HepG2 (cell line): ENCODE measurements around the gene BABAM1. TPM values are rescaled to one million over a fixed set of nuclear protein-coding genes. Genes with fewer than 3 reads are reported as not detected.
A peak's percentile ranks its signal among the peaks of the same experiment; 100 is the strongest.

Experiments
- BCLAF1 ChIP-seq: fragments of 450-650 bp; IDR thresholded peaks from 2 replicates; pipeline ENCODE4 v1.6.1; 2017; ENCODE audit warnings: mild to moderate bottlenecking
- BRCA1 ChIP-seq: sonication (generic); formaldehyde crosslinking; IDR thresholded peaks from 2 replicates; pipeline ENCODE4 v1.4.0; 2020; ENCODE audit warnings: missing genetic modification reagents
- CAMTA2 ChIP-seq: sonication (generic); formaldehyde crosslinking; IDR thresholded peaks from 2 replicates; pipeline ENCODE4 v1.4.0; 2020; ENCODE audit warnings: mild to moderate bottlenecking, missing genetic modification reagents, borderline replicate concordance
- CREBL2 ChIP-seq: sonication (generic); formaldehyde crosslinking; IDR thresholded peaks from 2 replicates; pipeline ENCODE4 v1.8.1; 2023; ENCODE audit warnings: missing genetic modification reagents, mild to moderate bottlenecking, borderline replicate concordance
- CREM ChIP-seq, 2 experiments: sonication (generic) in 1 of 2; formaldehyde crosslinking in 1 of 2; IDR thresholded peaks; 2 replicates each; pipeline versions ENCODE4 v1.4.0 to v1.6.1; 2016 to 2020; ENCODE audit warnings: antibody characterized with exemption in 1 of 2, mild to moderate bottlenecking in 1 of 2, missing genetic modification reagents in 1 of 2
- ESRRA ChIP-seq: sonication (generic); formaldehyde crosslinking; IDR thresholded peaks from 2 replicates; pipeline ENCODE4 v1.5.1; 2020; ENCODE audit warnings: mild to moderate bottlenecking, low read depth, missing genetic modification reagents
- GPN1 ChIP-seq: sonication (generic); formaldehyde crosslinking; IDR thresholded peaks from 2 replicates; pipeline ENCODE4 v1.5.1; 2020; ENCODE audit warnings: missing genetic modification reagents, borderline replicate concordance
- IRF2 ChIP-seq: IDR thresholded peaks from 2 replicates; pipeline ENCODE4 v1.6.1; 2018; ENCODE audit warnings: missing genetic modification reagents, missing compliant biosample characterization
- KLF12 ChIP-seq: sonication (generic); formaldehyde crosslinking; IDR thresholded peaks from 2 replicates; pipeline ENCODE4 v1.4.0; 2020; ENCODE audit warnings: missing genetic modification reagents, borderline replicate concordance
- NCOR1 ChIP-seq: fragments of 200-600 bp; sonication (generic); IDR thresholded peaks from 2 replicates; pipeline ENCODE4 v1.7.0; 2017; ENCODE audit warnings: antibody characterized with exemption, low read length, borderline replicate concordance
- POLR2A ChIP-seq, 2 experiments: IDR thresholded peaks; 2 replicates each; pipeline ENCODE4 v1.6.1; 2011; ENCODE audit warnings: low read depth in 2 of 2, low read length in 2 of 2, mild to moderate bottlenecking in 1 of 2, moderate library complexity in 1 of 2; ENCODE audit not compliant: insufficient read depth in 1 of 2
- PRDM15 ChIP-seq: sonication (generic); formaldehyde crosslinking; IDR thresholded peaks from 2 replicates; pipeline ENCODE4 v1.4.0; 2020; ENCODE audit warnings: missing genetic modification reagents
- RBM22 ChIP-seq: fragments of 200-400 bp; formaldehyde crosslinking; optimal IDR thresholded peaks from 2 replicates; pipeline ENCODE3; 2017; ENCODE audit warnings: mild to moderate bottlenecking, low read length, moderate library complexity
- THAP8 ChIP-seq: sonication (generic); formaldehyde crosslinking; IDR thresholded peaks from 2 replicates; pipeline ENCODE4 v1.5.1; 2020; ENCODE audit warnings: missing genetic modification reagents, mild to moderate bottlenecking, borderline replicate concordance
- ZFP91 ChIP-seq: sonication (generic); formaldehyde crosslinking; IDR thresholded peaks from 2 replicates; pipeline ENCODE4 v1.9.0; 2022; ENCODE audit warnings: missing genetic modification reagents, mild to moderate bottlenecking, borderline replicate concordance
- ZNF180 ChIP-seq: sonication (generic); formaldehyde crosslinking; IDR thresholded peaks from 2 replicates; pipeline ENCODE4 v1.4.0; 2020; ENCODE audit warnings: low read depth, missing genetic modification reagents, borderline replicate concordance
- ZNF24 ChIP-seq: fragments of 450-650 bp; IDR thresholded peaks from 2 replicates; pipeline ENCODE4 v1.6.1; 2017; ENCODE audit warnings: antibody characterized with exemption, mild to moderate bottlenecking
- ZNF766 ChIP-seq: sonication (generic); formaldehyde crosslinking; IDR thresholded peaks from 2 replicates; pipeline ENCODE4 v1.5.0; 2020; ENCODE audit warnings: missing genetic modification reagents, borderline replicate concordance
- ZNF878 ChIP-seq: sonication (generic); formaldehyde crosslinking; IDR thresholded peaks from 2 replicates; pipeline ENCODE4 v1.8.1; 2023; ENCODE audit warnings: mild to moderate bottlenecking, missing genetic modification reagents, moderate library complexity
- ZSCAN12 ChIP-seq: sonication (generic); formaldehyde crosslinking; IDR thresholded peaks from 2 replicates; pipeline ENCODE4 v1.9.0; 2021; ENCODE audit warnings: mild to moderate bottlenecking, missing genetic modification reagents
- ZSCAN21 ChIP-seq: sonication (generic); formaldehyde crosslinking; IDR thresholded peaks from 2 replicates; pipeline ENCODE4 v1.8.0; 2022; ENCODE audit warnings: mild to moderate bottlenecking, missing genetic modification reagents, moderate library complexity, borderline replicate concordance
- ZSCAN9 ChIP-seq: IDR thresholded peaks from 2 replicates; pipeline ENCODE4 v1.6.1; 2016; ENCODE audit warnings: borderline replicate concordance
- polyA plus RNA-seq, 8 experiments: library from polyadenylated mRNA; depleted of rRNA in 3 of 8; stranded (reverse) in 7 of 8; unstranded in 1 of 8; fragments of >200 nt; fragmentation: Illumina TruSeq in 4 of 8; extraction: Trizol in 4 of 8; gene quantifications; 2 replicates each; pipeline versions ENCODE4 v1.2.1 to v1.2.3, GENCODE V29; 2011 to 2016; ENCODE audit warnings: low read depth in 4 of 8, missing spikeins in 1 of 8, mixed read lengths in 1 of 8; ENCODE audit not compliant: insufficient read depth in 1 of 8
- total RNA-seq, 5 experiments: library from RNA; depleted of rRNA; stranded (reverse); fragments of >200 nt; fragmentation: Illumina TruSeq; extraction: Trizol; gene quantifications; 2 replicates each; pipeline ENCODE4 v1.2.3, GENCODE V29; 2016; ENCODE audit warnings: low read depth in 1 of 5

The BABAM1 gene
- total and polyA plus RNA-seq, 2 of the 13 experiments (the other 11 are each of a cell fraction or from before 2014, with no cell fraction given): 70.0 to 82.0 TPM

- TF ChIP-seq THAP8 (no peak), ESRRA (no peak), ZNF24 (no peak), BCLAF1 (no peak), CREM (IDR thresholded peaks at IDR 0.05) (no peak), CREM (CRISPR knock-in tag; IDR thresholded peaks at IDR 0.05) (no peak), BRCA1 (CRISPR knock-in tag) (no peak), ZSCAN21 (no peak), RBM22 (no peak), PRDM15 (CRISPR knock-in tag) (no peak), ZFP91 (CRISPR knock-in tag) (peak; percentile 52; the same call in 1 of the 2 replicates), ZNF878 (CRISPR knock-in tag) (no peak), IRF2 (CRISPR knock-in tag) (peak; percentile 19; the same call in 1 of the 2 replicates), ZSCAN12 (CRISPR knock-in tag) (no peak), POLR2A (IDR thresholded peaks at IDR 0.05; ENCODE audit: insufficient read depth in 1 of 2, low read depth in 2 of 2, low read length in 2 of 2) (no peak), NCOR1 (no peak), ZSCAN9 (no peak), ZNF766 (no peak), GPN1 (CRISPR knock-in tag) (no peak), CAMTA2 (CRISPR knock-in tag) (no peak), KLF12 (CRISPR knock-in tag) (no peak), ZNF180 (CRISPR knock-in tag) (no peak), CREBL2 (CRISPR knock-in tag) (no peak)
These were observed 12.1 kb upstream of the BABAM1 start (continued) for GRCh38 chr19:17255150-17255621.
